Endothelial cell of umbilical vein (primary cell): Measurements from ENCODE around the gene SPACA6. TPM values are rescaled to one million over a fixed set of nuclear protein-coding genes. Genes with fewer than 3 reads are reported as not detected.
A peak's percentile ranks its signal among the peaks of the same experiment; 100 is the strongest.

ENCODE experiments used
- BruUV-seq: library from RNA; stranded (reverse); fragments of 400-500 nt; replicated peaks from 2 replicates; lab custom pipeline; 2021; lab: Mats Ljungman, UMichigan
- CTCF ChIA-PET: fragments of 300-600, 350-600 bp; sonication (Branson Sonifier 250); formaldehyde crosslinking; loops from one replicate; lab custom pipeline; 2021; ENCODE audit warnings: antibody characterized with exemption, inconsistent platforms; lab: Charles Lee
- POLR2A ChIA-PET: fragments of 300-600, 350-600 bp; sonication (Branson Sonifier 250); formaldehyde crosslinking; loops from one replicate; lab custom pipeline; 2021; ENCODE audit warnings: antibody characterized with exemption, inconsistent platforms; lab: Charles Lee
- DNase-seq: peaks from one replicate; pipeline ENCODE4 v3.0.0-alpha.2; 2011; ENCODE audit warnings: low read depth, low spot score
- FAIRE-seq: peaks from 2 replicates; lab custom pipeline; 2011; peaks lifted over from hg19 to GRCh38; lab: Jason Lieb, UNC
- H2AFZ ChIP-seq: 2 replicates; pipeline ENCODE4 v1.6.0; 2012; ENCODE audit warnings: low read depth, low read length, control low read depth, inconsistent platforms
- H3K27ac ChIP-seq: 2 replicates; pipeline ENCODE4 v1.5.1; 2011; ENCODE audit warnings: low read depth, mild to moderate bottlenecking, control low read depth, low read length, moderate library complexity; ENCODE audit not compliant: insufficient read depth
- H3K27me3 ChIP-seq, 2 experiments: 2 replicates each; pipeline versions ENCODE4 v1.6.0 to v1.6.1; 2011; ENCODE audit warnings: low read length in 2 of 2, mixed read lengths in 1 of 2; ENCODE audit not compliant: control insufficient read depth in 2 of 2, insufficient read depth in 2 of 2
- H3K36me3 ChIP-seq, 2 experiments: 2 replicates in 1 of 2; 3 replicates in 1 of 2; pipeline ENCODE4 v1.5.1; 2011; ENCODE audit warnings: low read length in 2 of 2, mild to moderate bottlenecking in 1 of 2, moderate library complexity in 1 of 2; ENCODE audit not compliant: control insufficient read depth in 2 of 2, insufficient read depth in 2 of 2; ENCODE audit errors: extremely low read depth in 1 of 2
- H3K4me1 ChIP-seq: 3 replicates; pipeline ENCODE4 v1.5.1; 2011; ENCODE audit warnings: mild to moderate bottlenecking, low read length; ENCODE audit not compliant: control insufficient read depth, insufficient read depth; ENCODE audit errors: extremely low read depth
- H3K4me2 ChIP-seq: 2 replicates; pipeline ENCODE4 v1.6.1; 2011; ENCODE audit warnings: low read length, control low read depth, mixed read lengths; ENCODE audit not compliant: insufficient read depth
- H3K4me3 ChIP-seq, 3 experiments: fragments of 200-600 bp in 1 of 3; sonication (generic), shearing (Covaris generic) in 1 of 3; replicated peaks in 1 of 3; 2 replicates each; pipeline ENCODE4 v1.5.1; 2011 to 2016; ENCODE audit warnings: control low read depth in 3 of 3, low read length in 3 of 3, mild to moderate bottlenecking in 2 of 3, inconsistent platforms in 1 of 3, low read depth in 1 of 3, moderate library complexity in 1 of 3; ENCODE audit not compliant: insufficient read depth in 1 of 3
- H3K79me2 ChIP-seq: 2 replicates; pipeline ENCODE4 v1.6.0; 2012; ENCODE audit warnings: low read length, inconsistent platforms; ENCODE audit not compliant: control insufficient read depth, insufficient read depth
- H3K9ac ChIP-seq: replicated peaks from 2 replicates; pipeline ENCODE3; 2011; ENCODE audit warnings: low read length, control low read depth; ENCODE audit not compliant: insufficient read depth; ENCODE audit errors: extremely low read depth
- H3K9me1 ChIP-seq: replicated peaks from 3 replicates; pipeline ENCODE4 v1.6.0; 2011; ENCODE audit warnings: mild to moderate bottlenecking, low read length; ENCODE audit not compliant: control insufficient read depth, insufficient read depth; ENCODE audit errors: extremely low read depth
- H3K9me3 ChIP-seq: replicated peaks from 2 replicates; pipeline ENCODE4 v1.5.1; 2012; ENCODE audit warnings: low read length, inconsistent platforms; ENCODE audit not compliant: control insufficient read depth, insufficient read depth
- H4K20me1 ChIP-seq: replicated peaks from 2 replicates; pipeline ENCODE3; 2011; ENCODE audit warnings: mild to moderate bottlenecking, low read length; ENCODE audit not compliant: control insufficient read depth, insufficient read depth; ENCODE audit errors: extremely low read depth
- EZH2 ChIP-seq: IDR thresholded peaks from 2 replicates; pipeline ENCODE4 v1.6.1; 2012; ENCODE audit warnings: borderline replicate concordance, low read depth, mild to moderate bottlenecking, moderate library complexity, low read length, inconsistent platforms; ENCODE audit not compliant: severe bottlenecking
- FOS ChIP-seq: IDR thresholded peaks from 2 replicates; pipeline ENCODE4 v1.6.1; 2011; ENCODE audit warnings: mild to moderate bottlenecking, low read length, moderate library complexity, borderline replicate concordance; ENCODE audit not compliant: insufficient read depth
- GATA2 ChIP-seq: IDR thresholded peaks from 2 replicates; pipeline ENCODE4 v1.7.0; 2011; ENCODE audit warnings: low read depth, mild to moderate bottlenecking, moderate library complexity, mixed read lengths, low read length; ENCODE audit not compliant: insufficient read length, insufficient read depth
- JUN ChIP-seq: IDR thresholded peaks from 2 replicates; pipeline ENCODE4 v1.6.1; 2011; ENCODE audit warnings: borderline replicate concordance, low read depth; ENCODE audit not compliant: insufficient read length, insufficient read depth
- MAX ChIP-seq: IDR thresholded peaks from 2 replicates; pipeline ENCODE4 v1.6.1; 2011; ENCODE audit not compliant: insufficient read depth, insufficient read length
- MYC ChIP-seq: IDR thresholded peaks from one replicate; pipeline ENCODE4 v1.6.1; 2011; ENCODE audit warnings: mild to moderate bottlenecking, low read depth, low read length
- POLR2A ChIP-seq: IDR thresholded peaks from 2 replicates; pipeline ENCODE4 v1.6.1; 2012; ENCODE audit warnings: low read depth, mild to moderate bottlenecking, control low read depth, low read length
- POLR2AphosphoS5 ChIP-seq: IDR thresholded peaks from 2 replicates; pipeline ENCODE4 v1.6.1; 2012; ENCODE audit warnings: low read depth, mild to moderate bottlenecking, control low read depth, low read length, moderate library complexity; ENCODE audit not compliant: insufficient read depth
- dilution Hi-C: fragments of 300-500 bp; cut with MboI; formaldehyde crosslinking; loops from one replicate; pipeline ENCODE4 v1.15.0; 2019; ENCODE audit warnings: low sequenced_read_pairs; ENCODE audit not compliant: extremely low pct_ligation_motif_present
- intact Hi-C: fragments of 100-400 bp; cut with micrococcal nuclease; formaldehyde crosslinking; loops from one replicate; pipeline ENCODE4 v1.10.0; 2022
- polyA plus RNA-seq, 4 experiments: library from polyadenylated mRNA; depleted of rRNA in 3 of 4; stranded (reverse) in 3 of 4; unstranded in 1 of 4; fragments of >200 nt; gene quantifications; 2 replicates each; pipeline versions ENCODE4 v1.2.1 to v1.2.3, GENCODE V29; 2011 to 2012; ENCODE audit warnings: missing spikeins in 1 of 4
- total RNA-seq: library from RNA; stranded (reverse); gene quantifications from 2 replicates; pipeline ENCODE4 v1.2.3, GENCODE V29; 2021
- TF ChIP-seq, protein P1 (sequence below), 2 donors: IDR thresholded peaks; 1 replicate in 1 of 2; 2 replicates in 1 of 2; pipeline ENCODE4 v1.5.1; 2011; ENCODE audit warnings: low read length in 2 of 2, mild to moderate bottlenecking in 2 of 2, moderate library complexity in 2 of 2, control low read depth in 1 of 2, inconsistent platforms in 1 of 2, low read depth in 1 of 2; ENCODE audit not compliant: insufficient read depth in 1 of 2; ENCODE audit errors: extremely low read depth in 1 of 2

Gene SPACA6
- total and polyA plus RNA-seq, 2 donors (not counting 3 experiments of a cell fraction or from before 2014, with no cell fraction given): 11.9 to 41.1 TPM

GRCh38 chr19:51704626-51705025 is 11.5 kb downstream of the SPACA6 start:
- ChIA-PET CTCF (interaction anchor here (0.7 to 2.1 kb wide), 5 partner anchors 13 to 73 kb away, joined by 3 to 20 read pairs (median 5); no protein-coding TSS in a partner anchor), POLR2A (no interaction called here)
- Histone ChIP-seq H4K20me1 (no peaks in the 10 kb centered on the region), H2AFZ (no peak overlapping the region), H3K9me3 (no peaks in the 10 kb centered on the region), H3K27me3 (no peaks in the 10 kb centered on the region), H3K79me2 (no peaks in the 10 kb centered on the region), H3K27ac (no peak overlapping the region), H3K4me2 (peak overlapping the region; percentile 27), H3K36me3 (peaks cover 14 to 18% of the 10 kb centered on the region in 2 experiments), H3K9me1 (no peaks in the 10 kb centered on the region), H3K4me1 (peaks cover 2% of the 10 kb centered on the region), H3K9ac (peak overlapping the region; percentile 55), H3K4me3 (peak overlapping the region in 2 of 3 experiments; percentile 9 to 41)
- TF ChIP-seq FOS (no peak), EZH2 (no peak), JUN (no peak), POLR2AphosphoS5 (no peak), GATA2 (no peak), MAX (no peak), POLR2A (no peak), MYC (no peak)
- TF ChIP-seq, protein P1, sequence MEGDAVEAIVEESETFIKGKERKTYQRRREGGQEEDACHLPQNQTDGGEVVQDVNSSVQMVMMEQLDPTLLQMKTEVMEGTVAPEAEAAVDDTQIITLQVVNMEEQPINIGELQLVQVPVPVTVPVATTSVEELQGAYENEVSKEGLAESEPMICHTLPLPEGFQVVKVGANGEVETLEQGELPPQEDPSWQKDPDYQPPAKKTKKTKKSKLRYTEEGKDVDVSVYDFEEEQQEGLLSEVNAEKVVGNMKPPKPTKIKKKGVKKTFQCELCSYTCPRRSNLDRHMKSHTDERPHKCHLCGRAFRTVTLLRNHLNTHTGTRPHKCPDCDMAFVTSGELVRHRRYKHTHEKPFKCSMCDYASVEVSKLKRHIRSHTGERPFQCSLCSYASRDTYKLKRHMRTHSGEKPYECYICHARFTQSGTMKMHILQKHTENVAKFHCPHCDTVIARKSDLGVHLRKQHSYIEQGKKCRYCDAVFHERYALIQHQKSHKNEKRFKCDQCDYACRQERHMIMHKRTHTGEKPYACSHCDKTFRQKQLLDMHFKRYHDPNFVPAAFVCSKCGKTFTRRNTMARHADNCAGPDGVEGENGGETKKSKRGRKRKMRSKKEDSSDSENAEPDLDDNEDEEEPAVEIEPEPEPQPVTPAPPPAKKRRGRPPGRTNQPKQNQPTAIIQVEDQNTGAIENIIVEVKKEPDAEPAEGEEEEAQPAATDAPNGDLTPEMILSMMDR (IDR thresholded peaks at IDR 0.05; ENCODE audit: extremely low read depth in 1 of 2, insufficient read depth in 1 of 2, low read depth in 1 of 2, low read length in 2 of 2): no peak
- no TSS peak for BruUV-seq
- intact Hi-C loops (loop anchor here (1.0 kb wide), 1 partner anchor 15 kb away; no protein-coding TSS in a partner anchor), dilution Hi-C loops (no loop called here)
- FAIRE-seq (no peak), DNase-seq (no peak)
